Spinal cord (tissue), 10 donors: ENCODE results near the gene TRIM23. TPM values are rescaled to one million over a fixed set of nuclear protein-coding genes. Genes with fewer than 3 reads are reported as not detected.

ENCODE experiments used
- DNase-seq, 6 donors: peaks; one replicate each; pipeline versions ENCODE4 v3.0.0 to v3.0.0-alpha.2; 2013 to 2015; ENCODE audit warnings: low spot score in 6 of 6, low read depth in 4 of 6
- H3K27ac ChIP-seq: one replicate; pipeline ENCODE4 v1.5.1; 2013; ENCODE audit warnings: low read depth, low read length, control low read depth
- H3K27me3 ChIP-seq: one replicate; pipeline ENCODE4 v1.6.1; 2013; ENCODE audit warnings: low read length; ENCODE audit not compliant: control insufficient read depth, insufficient read depth
- H3K36me3 ChIP-seq: one replicate; pipeline ENCODE4 v1.6.1; 2013; ENCODE audit warnings: low read length; ENCODE audit not compliant: control insufficient read depth, insufficient read depth
- H3K4me1 ChIP-seq: one replicate; pipeline ENCODE4 v1.6.1; 2013; ENCODE audit warnings: low read length; ENCODE audit not compliant: control insufficient read depth, insufficient read depth
- H3K4me3 ChIP-seq: one replicate; pipeline ENCODE4 v1.5.1; 2013; ENCODE audit warnings: low read depth, low read length, control low read depth
- H3K9me3 ChIP-seq: one replicate; pipeline ENCODE4 v1.6.1; 2013; ENCODE audit warnings: low read length; ENCODE audit not compliant: control insufficient read depth, insufficient read depth
- WGBS: methylation state at CpG from one replicate; pipeline ENCODE4 v1.1.5; 2013; ENCODE audit warnings: missing lambda C conversion rate; ENCODE audit not compliant: insufficient coverage; 5-methylcytosine and 5-hydroxymethylcytosine counted together
- long read RNA-seq, 4 donors: transcript quantifications; one replicate each; lab custom pipeline, GENCODE V29; 2026
- polyA plus RNA-seq, 2 donors: library from polyadenylated mRNA; unstranded; fragments of 120-200 nt; gene quantifications; one replicate each; pipeline ENCODE4 v1.2.1, GENCODE V29; 2013; ENCODE audit not compliant: insufficient read length in 2 of 2
- total RNA-seq, 2 donors: library from RNA; depleted of rRNA in 1 of 2; stranded (reverse); fragments of 120-200 nt in 1 of 2; fragments of >200 nt in 1 of 2; gene quantifications; one replicate each; pipeline versions ENCODE4 v1.2.3 to v1.2.4, GENCODE V29; 2013 to 2014
- donor health status: healthy.

TRIM23 gene
- total RNA-seq (10 to 100 TPM; 38.3 to 79.5 TPM), polyA plus RNA-seq (10 to 100 TPM; 29.7 to 42.3 TPM)
- long read RNA-seq, donor 1, full-length matches to known transcripts, result 8 of 8 reads
- long read RNA-seq, donor 1, partial matches to known transcripts, result 0 of 8 reads
- long read RNA-seq, donor 1, other reads (novel, unspliced or antisense), result 0 of 8 reads
- long read RNA-seq, donor 2, full-length matches to known transcripts, result 4 of 4 reads
- long read RNA-seq, donor 2, partial matches to known transcripts, result 0 of 4 reads
- long read RNA-seq, donor 2, other reads (novel, unspliced or antisense), result 0 of 4 reads
- long read RNA-seq, donor 3, full-length matches to known transcripts, result 4 of 25 reads
- long read RNA-seq, donor 3, partial matches to known transcripts, result 21 of 25 reads
- long read RNA-seq, donor 3, other reads (novel, unspliced or antisense), result 0 of 25 reads
- long read RNA-seq, donor 4, full-length matches to known transcripts, result 4 of 4 reads
- long read RNA-seq, donor 4, partial matches to known transcripts, result 0 of 4 reads
- long read RNA-seq, donor 4, other reads (novel, unspliced or antisense), result 0 of 4 reads

DNA sequence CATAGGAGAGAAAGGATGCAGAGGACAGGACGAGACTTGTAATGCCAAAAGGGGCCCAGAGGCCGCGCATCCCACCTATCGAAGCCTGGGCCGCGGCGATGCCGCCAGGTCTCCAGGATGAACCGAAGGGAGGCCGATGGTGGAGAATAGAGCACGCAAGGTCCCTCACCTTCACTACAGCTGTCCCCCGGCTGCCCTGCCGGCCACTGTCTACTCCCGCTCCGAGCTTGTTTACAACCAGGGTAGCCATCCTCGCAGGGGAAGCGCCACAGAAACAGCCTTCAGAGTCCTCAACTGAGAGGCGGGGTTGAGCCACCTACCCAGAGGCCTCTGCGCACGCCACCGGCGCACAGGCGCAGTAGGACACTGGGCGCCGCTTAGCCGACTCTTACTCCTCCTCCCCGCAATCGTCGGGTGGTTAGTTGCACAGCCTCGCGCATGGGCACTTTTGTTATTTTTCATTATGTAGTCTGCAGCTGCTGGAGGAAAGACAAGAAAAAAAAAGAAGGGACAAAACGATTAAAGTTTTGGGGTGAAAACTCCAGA is at the start of gene TRIM23:
Gene TRIM23 (minus strand): TSS at position 309 of the 546 bp plus-strand sequence. CDS start 59 bp downstream, at position 250.
- H3K27ac ChIP-seq, result peak within 1 kb of the TSS; percentile 82
- WGBS, result 0% methylated on average over 27 of the region's 32 CpGs
- H3K9me3 ChIP-seq, result no peaks in the 10 kb centered on the region
- peak; percentile 85 to 98 (median 93) for DNase-seq
- peak within 1 kb of the TSS; percentile 98 for H3K4me3 ChIP-seq
- H3K27me3 ChIP-seq, result no peaks in the 10 kb centered on the region
- H3K36me3 ChIP-seq, result peaks cover 5% of the 10 kb centered on the region
- H3K4me1 ChIP-seq, result peaks cover 9% of the 10 kb centered on the region

DNA sequence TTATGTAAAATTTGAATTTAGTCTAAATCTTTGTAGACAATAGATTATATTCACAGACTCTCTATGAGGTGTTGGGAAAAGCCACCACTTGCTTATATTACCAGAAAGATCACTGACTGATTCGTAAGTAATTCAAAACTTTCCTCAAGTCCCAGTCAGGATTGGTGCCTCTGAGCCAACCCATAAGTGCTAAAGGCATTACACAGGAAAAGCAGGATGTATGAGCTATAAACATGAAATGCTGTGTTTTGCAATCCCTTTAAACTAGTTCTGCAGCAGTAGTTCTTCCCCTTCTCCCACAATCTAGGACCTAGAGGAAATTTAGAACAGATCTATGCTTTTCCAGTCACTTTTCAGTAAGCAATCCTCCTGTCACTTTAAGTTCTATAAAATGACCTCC is 48.7 kb upstream of the TRIM23 start:
- Histone ChIP-seq H3K27ac (no peak overlapping the region), H3K9me3 (no peaks in the 10 kb centered on the region), H3K4me3 (no peak overlapping the region), H3K4me1 (no peaks in the 10 kb centered on the region), H3K27me3 (no peaks in the 10 kb centered on the region), H3K36me3 (peaks cover 6% of the 10 kb centered on the region)
- WGBS, result no CpG with 5 or more reads among the region's 1 CpG
- DNase-seq, result no peak

DNA sequence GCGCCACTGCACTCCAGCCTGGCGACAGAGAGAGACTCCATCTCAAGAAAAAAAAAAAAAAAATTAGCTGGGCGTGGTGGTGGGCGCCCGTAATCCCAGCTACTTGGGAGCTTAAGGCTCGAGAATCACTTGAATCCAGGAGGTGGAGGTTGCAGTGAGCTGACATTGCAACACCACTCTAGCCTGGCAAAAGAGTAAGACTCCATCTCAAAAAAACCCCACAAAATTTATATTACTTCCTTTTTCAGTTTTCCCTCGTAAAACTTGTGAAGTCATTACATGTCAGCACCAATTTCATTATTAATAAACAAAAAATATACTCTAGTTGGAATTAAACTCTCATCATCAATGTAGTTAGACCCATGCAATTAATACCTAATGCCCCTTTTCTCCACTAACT is 44.6 kb upstream of the TRIM23 start:
- H3K4me1 ChIP-seq, result no peaks in the 10 kb centered on the region
- no peak overlapping the region for H3K27ac ChIP-seq
- no CpG with 5 or more reads among the region's 7 CpGs for WGBS
- no peak for DNase-seq
- H3K27me3 ChIP-seq, result no peaks in the 10 kb centered on the region
- peaks cover 8% of the 10 kb centered on the region for H3K36me3 ChIP-seq
- no peak overlapping the region for H3K4me3 ChIP-seq
- no peaks in the 10 kb centered on the region for H3K9me3 ChIP-seq

DNA sequence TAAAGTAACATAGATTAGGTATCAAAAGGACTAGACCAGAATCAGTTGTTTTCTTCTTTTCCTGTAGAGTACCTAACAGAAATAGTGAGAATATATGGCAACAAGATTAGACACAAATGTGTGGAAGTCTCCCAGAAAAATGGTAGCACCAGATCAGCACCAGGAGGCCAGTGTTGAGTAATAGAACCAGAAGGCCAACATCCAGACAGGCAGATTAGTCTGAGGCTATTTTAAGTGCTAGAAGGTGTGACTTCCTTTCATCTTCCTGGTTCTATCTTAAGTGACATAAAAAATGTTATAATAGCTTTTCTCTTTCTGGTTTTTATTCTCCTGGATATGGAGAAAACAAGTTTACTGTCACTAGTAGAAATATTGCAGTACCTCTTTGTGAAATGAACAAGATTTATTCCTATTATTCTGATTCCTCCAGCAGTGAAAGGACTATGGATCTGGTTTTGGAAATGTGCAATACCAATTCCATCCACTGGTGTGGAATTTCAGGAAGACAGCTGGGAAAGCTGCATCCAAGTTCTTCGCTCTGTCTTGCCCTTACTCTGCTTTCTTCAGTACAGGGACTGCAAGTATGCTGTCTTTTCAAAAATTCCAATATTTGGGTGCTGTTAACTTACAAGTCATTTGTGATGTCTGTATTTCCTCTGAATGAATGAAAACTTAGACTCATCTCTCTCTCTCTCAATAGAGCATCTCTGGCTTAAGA is 39.8 kb upstream of the TRIM23 start:
- H3K36me3 ChIP-seq, result peaks cover 8% of the 10 kb centered on the region
- no peak overlapping the region for H3K4me3 ChIP-seq
- no CpG with 5 or more reads among the region's 1 CpG for WGBS
- H3K27me3 ChIP-seq, result no peaks in the 10 kb centered on the region
- H3K27ac ChIP-seq, result no peak overlapping the region
- DNase-seq, result peak in 2 of 6 donors; percentile 2
- no peaks in the 10 kb centered on the region for H3K9me3 ChIP-seq
- H3K4me1 ChIP-seq, result no peaks in the 10 kb centered on the region

GRCh38 chr5:65654713-65655112 is 30.6 kb upstream of the TRIM23 start:
- Histone ChIP-seq H3K36me3 (peaks cover 6% of the 10 kb centered on the region), H3K27me3 (no peaks in the 10 kb centered on the region), H3K4me1 (no peaks in the 10 kb centered on the region), H3K4me3 (no peak overlapping the region), H3K9me3 (no peaks in the 10 kb centered on the region), H3K27ac (no peak overlapping the region)
- no peak for DNase-seq
- WGBS, result no CpG with 5 or more reads among the region's 2 CpGs

DNA sequence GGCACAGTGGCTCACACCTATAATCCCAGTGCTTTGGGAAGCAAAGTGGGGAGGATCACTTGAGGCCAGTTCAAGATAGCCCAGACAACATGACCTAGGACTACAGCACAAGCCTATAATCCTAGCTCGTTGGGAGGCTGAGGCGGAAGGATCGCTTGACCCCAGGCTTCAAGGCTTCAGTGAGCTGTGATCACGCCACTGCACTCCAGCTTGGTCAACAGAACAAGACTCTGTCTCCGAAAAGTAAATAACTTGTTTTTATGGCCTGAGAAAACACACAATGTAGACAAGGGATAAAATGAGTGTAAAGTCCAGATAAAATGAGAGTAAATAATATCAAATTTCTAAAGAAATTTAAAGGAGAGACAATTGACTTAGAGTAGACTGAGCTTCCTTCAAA is 27.0 kb upstream of the TRIM23 start:
- no peak overlapping the region for H3K4me3 ChIP-seq
- no peaks in the 10 kb centered on the region for H3K36me3 ChIP-seq
- H3K9me3 ChIP-seq, result no peaks in the 10 kb centered on the region
- H3K27me3 ChIP-seq, result no peaks in the 10 kb centered on the region
- no peaks in the 10 kb centered on the region for H3K4me1 ChIP-seq
- no peak for DNase-seq
- H3K27ac ChIP-seq, result no peak overlapping the region
- WGBS, result 100% methylated on average over 4 of the region's 5 CpGs

DNA sequence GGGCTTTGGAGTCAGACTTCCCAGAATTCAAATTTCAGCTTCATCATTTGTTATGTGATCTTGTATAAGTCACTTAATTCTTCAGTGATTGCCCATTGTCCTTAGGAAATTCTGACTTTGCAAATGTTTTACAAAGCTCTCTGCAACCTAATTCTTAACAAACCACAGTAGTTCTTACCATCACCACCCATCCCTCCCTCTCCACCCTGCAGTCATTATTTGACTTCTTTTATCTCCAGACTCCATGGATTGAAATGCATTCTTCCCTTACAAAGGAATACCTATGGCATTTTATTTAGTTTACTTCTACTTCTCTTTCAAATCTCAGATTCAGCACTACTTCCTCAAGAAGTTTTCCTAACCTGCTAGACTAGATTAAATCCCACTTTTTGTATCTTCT is 23.8 kb upstream of the TRIM23 start:
- H3K9me3 ChIP-seq, result no peaks in the 10 kb centered on the region
- H3K27ac ChIP-seq, result no peak overlapping the region
- H3K4me1 ChIP-seq, result no peaks in the 10 kb centered on the region
- no peaks in the 10 kb centered on the region for H3K36me3 ChIP-seq
- DNase-seq, result no peak
- H3K4me3 ChIP-seq, result no peak overlapping the region
- no peaks in the 10 kb centered on the region for H3K27me3 ChIP-seq

DNA sequence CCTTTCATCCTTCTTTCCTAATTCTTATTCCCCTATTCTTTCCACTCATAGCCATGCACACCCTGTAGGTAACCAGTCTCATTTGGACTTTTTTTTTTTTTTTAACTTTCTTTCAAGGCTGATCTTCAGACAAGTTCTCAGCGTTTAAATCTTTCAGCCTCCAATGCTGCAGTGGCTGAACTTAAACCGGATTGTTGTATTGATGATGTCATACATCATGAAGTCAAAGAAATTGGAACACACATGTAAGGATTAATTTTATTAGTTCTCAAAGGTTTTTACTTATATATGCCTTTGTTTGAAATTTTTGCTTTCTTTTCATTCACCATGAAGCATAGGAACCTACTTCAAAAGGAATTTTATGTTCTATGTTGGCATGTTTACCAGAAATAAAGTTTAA is 22.8 kb upstream of the TRIM23 start:
- Histone ChIP-seq H3K27me3 (no peaks in the 10 kb centered on the region), H3K27ac (no peak overlapping the region), H3K4me1 (no peaks in the 10 kb centered on the region), H3K4me3 (no peak overlapping the region), H3K36me3 (no peaks in the 10 kb centered on the region), H3K9me3 (no peaks in the 10 kb centered on the region)
- no CpG with 5 or more reads among the region's 2 CpGs for WGBS
- no peak for DNase-seq

- no peaks in the 10 kb centered on the region for H3K9me3 ChIP-seq
- no peaks in the 10 kb centered on the region for H3K27me3 ChIP-seq
- H3K36me3 ChIP-seq, result peaks cover 16% of the 10 kb centered on the region
- no peak overlapping the region for H3K4me3 ChIP-seq
- H3K27ac ChIP-seq, result no peak overlapping the region
- no CpG with 5 or more reads among the region's 4 CpGs for WGBS
- no peaks in the 10 kb centered on the region for H3K4me1 ChIP-seq
- DNase-seq, result no peak
Observed at GRCh38 chr5:65640240-65640639, 16.1 kb upstream of the TRIM23 start.
